HepG2 (cell line): ENCODE measurements around the gene C20orf204. TPM values are rescaled to one million over a fixed set of nuclear protein-coding genes. Genes with fewer than 3 reads are reported as not detected.

Source experiments
- BORCS8-MEF2B ChIP-seq: sonication (generic); formaldehyde crosslinking; IDR thresholded peaks from 2 replicates; pipeline ENCODE4 v1.8.0; 2022; ENCODE audit warnings: mild to moderate bottlenecking, missing genetic modification reagents
- CBX5 ChIP-seq: sonication (generic); formaldehyde crosslinking; IDR thresholded peaks from 2 replicates; pipeline ENCODE4 v1.4.0; 2020; ENCODE audit warnings: missing genetic modification reagents, borderline replicate concordance
- HDAC2 ChIP-seq: sonication (generic); formaldehyde crosslinking; IDR thresholded peaks from 2 replicates; pipeline ENCODE4 v1.4.0; 2020; ENCODE audit warnings: missing genetic modification reagents
- HOXA7 ChIP-seq: sonication (generic); formaldehyde crosslinking; IDR thresholded peaks from 2 replicates; pipeline ENCODE4 v1.8.1; 2022; ENCODE audit warnings: mild to moderate bottlenecking, missing genetic modification reagents, moderate library complexity
- KMT2A ChIP-seq: sonication (generic); formaldehyde crosslinking; IDR thresholded peaks from 2 replicates; pipeline ENCODE4 v1.4.0; 2020; ENCODE audit warnings: missing genetic modification reagents
- MBNL3 ChIP-seq: fragments of 250-450 bp; sonication (Bioruptor Pico); conservative IDR thresholded peaks from 2 replicates; pipeline ENCODE4 v1.8.0; 2022; ENCODE audit warnings: mild to moderate bottlenecking, inconsistent platforms
- MIXL1 ChIP-seq: IDR thresholded peaks from 2 replicates; pipeline ENCODE4 v1.6.1; 2016
- NFE2L1 ChIP-seq: sonication (generic); formaldehyde crosslinking; IDR thresholded peaks from 2 replicates; pipeline ENCODE4 v1.4.0; 2020; ENCODE audit warnings: missing genetic modification reagents, mild to moderate bottlenecking, borderline replicate concordance
- NR2F6 ChIP-seq, 2 experiments: IDR thresholded peaks; 2 replicates each; pipeline ENCODE4 v1.6.1; 2016; ENCODE audit warnings: antibody characterized with exemption in 1 of 2, mild to moderate bottlenecking in 1 of 2
- ONECUT2 ChIP-seq: sonication (generic); formaldehyde crosslinking; IDR thresholded peaks from 2 replicates; pipeline ENCODE4 v1.4.0; 2020; ENCODE audit warnings: missing genetic modification reagents
- RBM39 ChIP-seq: fragments of 200-400 bp; formaldehyde crosslinking; IDR thresholded peaks from one replicate; pipeline ENCODE4 v1.6.1; 2018; ENCODE audit warnings: antibody characterized with exemption, mild to moderate bottlenecking, low read depth, low read length; ENCODE audit not compliant: poor library complexity, severe bottlenecking
- RXRA ChIP-seq: sonication (generic); formaldehyde crosslinking; IDR thresholded peaks from 2 replicates; pipeline ENCODE4 v1.5.1; 2020; ENCODE audit warnings: missing genetic modification reagents
- ZBTB38 ChIP-seq: sonication (generic); formaldehyde crosslinking; IDR thresholded peaks from 2 replicates; pipeline ENCODE4 v1.5.1; 2020; ENCODE audit warnings: mild to moderate bottlenecking, missing genetic modification reagents
- ZNF33A ChIP-seq: sonication (generic); formaldehyde crosslinking; IDR thresholded peaks from 2 replicates; pipeline ENCODE4 v1.5.1; 2020; ENCODE audit warnings: missing genetic modification reagents, mild to moderate bottlenecking, moderate library complexity, borderline replicate concordance
- ZNF33B ChIP-seq: sonication (generic); formaldehyde crosslinking; IDR thresholded peaks from 2 replicates; pipeline ENCODE4 v1.5.1; 2020; ENCODE audit warnings: mild to moderate bottlenecking, missing genetic modification reagents
- ZNF670 ChIP-seq: sonication (generic); formaldehyde crosslinking; IDR thresholded peaks from 2 replicates; pipeline ENCODE4 v1.8.0; 2022; ENCODE audit warnings: mild to moderate bottlenecking, missing genetic modification reagents, borderline replicate concordance
- ZZZ3 ChIP-seq: sonication (generic); formaldehyde crosslinking; IDR thresholded peaks from 2 replicates; pipeline ENCODE4 v1.4.0; 2020; ENCODE audit warnings: missing genetic modification reagents, mild to moderate bottlenecking, borderline replicate concordance
- polyA plus RNA-seq, 8 experiments: library from polyadenylated mRNA; depleted of rRNA in 3 of 8; stranded (reverse) in 7 of 8; unstranded in 1 of 8; fragments of >200 nt; fragmentation: Illumina TruSeq in 4 of 8; extraction: Trizol in 4 of 8; gene quantifications; 2 replicates each; pipeline versions ENCODE4 v1.2.1 to v1.2.3, GENCODE V29; 2011 to 2016; ENCODE audit warnings: low read depth in 4 of 8, missing spikeins in 1 of 8, mixed read lengths in 1 of 8; ENCODE audit not compliant: insufficient read depth in 1 of 8
- total RNA-seq, 5 experiments: library from RNA; depleted of rRNA; stranded (reverse); fragments of >200 nt; fragmentation: Illumina TruSeq; extraction: Trizol; gene quantifications; 2 replicates each; pipeline ENCODE4 v1.2.3, GENCODE V29; 2016; ENCODE audit warnings: low read depth in 1 of 5
- TF ChIP-seq, protein P1 (sequence below): sonication (generic); formaldehyde crosslinking; IDR thresholded peaks from 2 replicates; pipeline ENCODE4 v1.8.0; 2022; ENCODE audit warnings: mild to moderate bottlenecking, missing genetic modification reagents, moderate library complexity
- TF ChIP-seq, protein P2 (sequence below), 2 experiments: sonication (generic) in 1 of 2; formaldehyde crosslinking in 1 of 2; IDR thresholded peaks; 2 replicates each; pipeline versions ENCODE4 v1.4.0 to v1.6.1; 2016 to 2020; ENCODE audit warnings: borderline replicate concordance in 1 of 2, low read depth in 1 of 2, mild to moderate bottlenecking in 1 of 2, missing genetic modification reagents in 1 of 2
- TF ChIP-seq, protein P3 (sequence below): sonication (generic); formaldehyde crosslinking; IDR thresholded peaks from 2 replicates; pipeline ENCODE4 v1.4.0; 2020; ENCODE audit warnings: missing genetic modification reagents, borderline replicate concordance

The C20orf204 gene
- total and polyA plus RNA-seq, 2 of the 13 experiments (the other 11 are each of a cell fraction or from before 2014, with no cell fraction given), result 22.1 to 80.0 TPM

DNA sequence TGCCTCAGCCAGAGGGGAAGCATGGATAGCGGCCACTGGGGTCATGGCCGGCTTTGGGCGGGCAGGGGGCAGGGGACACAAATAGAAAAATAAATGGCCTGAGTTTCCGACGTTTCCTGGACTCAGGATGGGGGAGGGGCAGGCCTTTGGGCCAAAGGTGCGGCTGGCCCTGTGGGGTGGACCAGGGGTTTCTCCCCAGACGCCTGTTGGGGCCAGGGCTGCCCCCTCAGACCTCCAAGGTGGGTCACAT lies 20.6 kb downstream of the C20orf204 start (continued):
- TF ChIP-seq, protein P1, sequence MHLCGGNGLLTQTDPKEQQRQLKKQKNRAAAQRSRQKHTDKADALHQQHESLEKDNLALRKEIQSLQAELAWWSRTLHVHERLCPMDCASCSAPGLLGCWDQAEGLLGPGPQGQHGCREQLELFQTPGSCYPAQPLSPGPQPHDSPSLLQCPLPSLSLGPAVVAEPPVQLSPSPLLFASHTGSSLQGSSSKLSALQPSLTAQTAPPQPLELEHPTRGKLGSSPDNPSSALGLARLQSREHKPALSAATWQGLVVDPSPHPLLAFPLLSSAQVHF (CRISPR knock-in tag), result no peak
- TF ChIP-seq, protein P2, sequence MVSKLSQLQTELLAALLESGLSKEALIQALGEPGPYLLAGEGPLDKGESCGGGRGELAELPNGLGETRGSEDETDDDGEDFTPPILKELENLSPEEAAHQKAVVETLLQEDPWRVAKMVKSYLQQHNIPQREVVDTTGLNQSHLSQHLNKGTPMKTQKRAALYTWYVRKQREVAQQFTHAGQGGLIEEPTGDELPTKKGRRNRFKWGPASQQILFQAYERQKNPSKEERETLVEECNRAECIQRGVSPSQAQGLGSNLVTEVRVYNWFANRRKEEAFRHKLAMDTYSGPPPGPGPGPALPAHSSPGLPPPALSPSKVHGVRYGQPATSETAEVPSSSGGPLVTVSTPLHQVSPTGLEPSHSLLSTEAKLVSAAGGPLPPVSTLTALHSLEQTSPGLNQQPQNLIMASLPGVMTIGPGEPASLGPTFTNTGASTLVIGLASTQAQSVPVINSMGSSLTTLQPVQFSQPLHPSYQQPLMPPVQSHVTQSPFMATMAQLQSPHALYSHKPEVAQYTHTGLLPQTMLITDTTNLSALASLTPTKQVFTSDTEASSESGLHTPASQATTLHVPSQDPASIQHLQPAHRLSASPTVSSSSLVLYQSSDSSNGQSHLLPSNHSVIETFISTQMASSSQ (IDR thresholded peaks at IDR 0.05; ENCODE audit: low read depth), result no peak
- TF ChIP-seq, protein P2 (CRISPR knock-in tag; IDR thresholded peaks at IDR 0.05; ENCODE audit: borderline replicate concordance), result peak; percentile 29; the same call in 1 of the 2 replicates
- TF ChIP-seq RXRA (CRISPR knock-in tag) (peak; percentile 84), ZNF33A (CRISPR knock-in tag) (no peak), ZNF33B (no peak), MBNL3 (CRISPR knock-in tag) (no peak), MIXL1 (CRISPR knock-in tag) (no peak), CBX5 (CRISPR knock-in tag) (no peak), ZNF670 (CRISPR knock-in tag) (peak; percentile 57; the same call in 1 of the 2 replicates), ZZZ3 (no peak), ONECUT2 (CRISPR knock-in tag) (no peak), NR2F6 (IDR thresholded peaks at IDR 0.05) (peak; percentile 84), NR2F6 (CRISPR knock-in tag; IDR thresholded peaks at IDR 0.05) (peak; percentile 93), NFE2L1 (CRISPR knock-in tag) (no peak), KMT2A (CRISPR knock-in tag) (no peak), RBM39 (no peak), HDAC2 (CRISPR knock-in tag) (no peak), HOXA7 (CRISPR knock-in tag) (no peak), ZBTB38 (CRISPR knock-in tag) (no peak), BORCS8-MEF2B (CRISPR knock-in tag) (peak; percentile 3; the same call in 1 of the 2 replicates)
- TF ChIP-seq, protein P3, sequence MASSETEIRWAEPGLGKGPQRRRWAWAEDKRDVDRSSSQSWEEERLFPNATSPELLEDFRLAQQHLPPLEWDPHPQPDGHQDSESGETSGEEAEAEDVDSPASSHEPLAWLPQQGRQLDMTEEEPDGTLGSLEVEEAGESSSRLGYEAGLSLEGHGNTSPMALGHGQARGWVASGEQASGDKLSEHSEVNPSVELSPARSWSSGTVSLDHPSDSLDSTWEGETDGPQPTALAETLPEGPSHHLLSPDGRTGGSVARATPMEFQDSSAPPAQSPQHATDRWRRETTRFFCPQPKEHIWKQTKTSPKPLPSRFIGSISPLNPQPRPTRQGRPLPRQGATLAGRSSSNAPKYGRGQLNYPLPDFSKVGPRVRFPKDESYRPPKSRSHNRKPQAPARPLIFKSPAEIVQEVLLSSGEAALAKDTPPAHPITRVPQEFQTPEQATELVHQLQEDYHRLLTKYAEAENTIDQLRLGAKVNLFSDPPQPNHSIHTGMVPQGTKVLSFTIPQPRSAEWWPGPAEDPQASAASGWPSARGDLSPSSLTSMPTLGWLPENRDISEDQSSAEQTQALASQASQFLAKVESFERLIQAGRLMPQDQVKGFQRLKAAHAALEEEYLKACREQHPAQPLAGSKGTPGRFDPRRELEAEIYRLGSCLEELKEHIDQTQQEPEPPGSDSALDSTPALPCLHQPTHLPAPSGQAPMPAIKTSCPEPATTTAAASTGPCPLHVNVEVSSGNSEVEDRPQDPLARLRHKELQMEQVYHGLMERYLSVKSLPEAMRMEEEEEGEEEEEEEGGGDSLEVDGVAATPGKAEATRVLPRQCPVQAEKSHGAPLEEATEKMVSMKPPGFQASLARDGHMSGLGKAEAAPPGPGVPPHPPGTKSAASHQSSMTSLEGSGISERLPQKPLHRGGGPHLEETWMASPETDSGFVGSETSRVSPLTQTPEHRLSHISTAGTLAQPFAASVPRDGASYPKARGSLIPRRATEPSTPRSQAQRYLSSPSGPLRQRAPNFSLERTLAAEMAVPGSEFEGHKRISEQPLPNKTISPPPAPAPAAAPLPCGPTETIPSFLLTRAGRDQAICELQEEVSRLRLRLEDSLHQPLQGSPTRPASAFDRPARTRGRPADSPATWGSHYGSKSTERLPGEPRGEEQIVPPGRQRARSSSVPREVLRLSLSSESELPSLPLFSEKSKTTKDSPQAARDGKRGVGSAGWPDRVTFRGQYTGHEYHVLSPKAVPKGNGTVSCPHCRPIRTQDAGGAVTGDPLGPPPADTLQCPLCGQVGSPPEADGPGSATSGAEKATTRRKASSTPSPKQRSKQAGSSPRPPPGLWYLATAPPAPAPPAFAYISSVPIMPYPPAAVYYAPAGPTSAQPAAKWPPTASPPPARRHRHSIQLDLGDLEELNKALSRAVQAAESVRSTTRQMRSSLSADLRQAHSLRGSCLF (CRISPR knock-in tag), result no peak
